HG03575 (cell line): Measurements from ENCODE around the gene CLNS1A.

Experiments used
- ATAC-seq: cut with Tn5 transposase; IDR thresholded peaks from one replicate; pipeline ENCODE4 v1.9.1; 2021; ENCODE audit not compliant: unreplicated experiment, insufficient number of reproducible peaks, low FRiP score; ENCODE audit errors: extremely low read depth

CLNS1A gene

DNA sequence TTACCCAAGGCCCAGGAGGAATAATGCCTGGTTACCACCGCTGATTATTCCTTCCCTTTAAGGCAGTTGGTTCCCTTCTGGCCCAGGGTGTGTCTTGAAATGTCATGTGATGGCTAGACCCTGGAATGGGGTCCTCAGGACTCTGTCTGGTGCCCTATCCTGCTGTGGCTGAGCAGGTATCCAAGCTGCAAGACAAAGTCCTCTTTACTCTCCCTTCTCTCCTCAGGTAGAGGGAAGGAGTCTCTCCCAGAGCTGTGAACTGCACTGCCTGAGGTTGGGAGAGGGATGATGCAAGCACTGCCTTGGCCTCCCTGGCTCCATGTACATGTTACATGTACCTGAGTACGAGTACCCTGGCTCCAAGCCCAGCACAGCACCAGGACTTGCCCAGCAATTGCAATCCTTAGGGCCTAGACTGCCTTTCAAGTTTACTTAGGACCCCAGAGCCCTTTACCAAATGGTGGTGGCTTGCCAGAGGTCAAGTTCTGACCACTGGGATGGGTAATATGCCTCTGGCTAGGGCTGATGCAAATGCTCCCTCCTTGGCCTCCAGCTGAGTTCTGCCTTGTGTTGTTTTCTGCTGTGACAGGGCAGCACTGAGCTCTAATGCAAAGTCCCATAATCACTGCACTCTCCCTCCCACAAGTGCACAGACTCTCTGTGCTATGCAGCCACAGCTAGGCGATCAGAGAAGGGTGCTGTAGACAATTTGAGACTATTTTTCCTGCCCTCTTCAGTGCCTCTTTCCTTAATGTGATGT, 68.5 kb downstream of the CLNS1A start:
- no peak for ATAC-seq

DNA sequence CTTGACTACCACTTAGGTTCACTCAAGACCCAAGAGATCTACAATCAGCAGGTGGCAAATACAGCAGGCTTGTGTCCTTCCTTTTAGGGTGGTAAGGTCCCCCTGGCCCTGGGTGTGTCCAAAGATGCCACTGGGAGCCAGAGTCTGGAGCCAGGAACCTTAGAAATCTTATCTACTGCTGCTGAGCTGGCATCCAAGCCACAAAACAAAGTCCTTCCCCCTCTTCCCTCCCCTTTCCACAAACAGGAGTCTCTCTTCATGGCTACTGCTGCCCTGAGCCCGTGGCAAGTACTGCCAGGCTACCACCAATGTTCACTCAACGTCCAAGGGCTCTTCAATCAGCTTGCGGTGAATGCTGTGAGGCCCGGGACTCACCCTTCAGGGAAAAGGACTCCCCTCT, 69.3 kb downstream of the CLNS1A start:
- no peak for ATAC-seq
